HG03460 (cell line): ENCODE data around the gene BEST4.
"Not testable (repeated sequence)": the region's sequence is repeated elsewhere in the genome, so short reads cannot be mapped to it uniquely, and the experiment has no call there.

ENCODE experiments used
- ATAC-seq: cut with Tn5 transposase; IDR thresholded peaks from one replicate; pipeline ENCODE4 v1.9.1; 2021; ENCODE audit not compliant: unreplicated experiment

The BEST4 gene

DNA sequence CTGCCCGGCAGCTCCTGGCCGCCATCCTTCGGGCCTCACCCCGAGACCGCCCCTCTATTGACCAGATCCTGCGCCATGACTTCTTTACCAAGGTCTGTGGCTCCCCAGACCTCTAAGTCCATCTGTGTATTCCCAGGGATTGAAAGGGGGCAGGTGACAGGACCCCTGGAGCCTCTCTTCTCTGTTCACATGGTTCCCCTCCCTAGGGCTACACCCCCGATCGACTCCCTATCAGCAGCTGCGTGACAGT lies 15.0 kb upstream of the BEST4 start:
- ATAC-seq, result no peak

DNA sequence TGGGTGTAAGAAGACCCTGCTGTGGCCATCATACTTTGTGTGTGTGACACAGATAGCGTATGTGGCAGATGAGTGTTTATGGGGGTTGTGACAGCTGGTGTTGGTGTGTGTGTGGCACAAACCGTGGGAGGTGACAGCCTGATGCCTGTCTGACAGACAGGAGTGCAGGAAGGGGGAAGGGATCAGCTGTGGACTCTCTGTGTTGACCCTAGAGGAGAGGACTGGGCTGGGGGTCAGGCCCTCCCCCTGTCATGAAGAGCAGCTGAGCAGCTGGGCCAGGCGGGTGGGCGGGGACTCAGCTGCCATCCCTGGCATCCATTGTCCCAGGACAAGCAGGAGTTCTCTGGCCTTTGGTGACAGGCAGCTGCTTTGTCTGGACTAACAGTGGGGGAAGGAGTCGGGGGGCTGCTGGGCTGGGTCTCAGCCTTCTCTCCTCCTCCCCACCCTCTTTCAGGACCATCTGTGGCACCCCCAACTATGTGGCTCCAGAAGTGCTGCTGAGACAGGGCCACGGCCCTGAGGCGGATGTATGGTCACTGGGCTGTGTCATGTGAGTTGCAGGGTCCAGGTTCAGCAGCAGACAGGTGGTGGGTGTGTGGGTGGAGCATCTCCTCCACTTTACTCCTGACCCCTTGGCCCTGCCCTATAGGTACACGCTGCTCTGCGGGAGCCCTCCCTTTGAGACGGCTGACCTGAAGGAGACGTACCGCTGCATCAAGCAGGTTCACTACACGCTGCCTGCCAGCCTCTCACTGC lies 14.5 kb upstream of the BEST4 start:
- ATAC-seq, result no peak

DNA sequence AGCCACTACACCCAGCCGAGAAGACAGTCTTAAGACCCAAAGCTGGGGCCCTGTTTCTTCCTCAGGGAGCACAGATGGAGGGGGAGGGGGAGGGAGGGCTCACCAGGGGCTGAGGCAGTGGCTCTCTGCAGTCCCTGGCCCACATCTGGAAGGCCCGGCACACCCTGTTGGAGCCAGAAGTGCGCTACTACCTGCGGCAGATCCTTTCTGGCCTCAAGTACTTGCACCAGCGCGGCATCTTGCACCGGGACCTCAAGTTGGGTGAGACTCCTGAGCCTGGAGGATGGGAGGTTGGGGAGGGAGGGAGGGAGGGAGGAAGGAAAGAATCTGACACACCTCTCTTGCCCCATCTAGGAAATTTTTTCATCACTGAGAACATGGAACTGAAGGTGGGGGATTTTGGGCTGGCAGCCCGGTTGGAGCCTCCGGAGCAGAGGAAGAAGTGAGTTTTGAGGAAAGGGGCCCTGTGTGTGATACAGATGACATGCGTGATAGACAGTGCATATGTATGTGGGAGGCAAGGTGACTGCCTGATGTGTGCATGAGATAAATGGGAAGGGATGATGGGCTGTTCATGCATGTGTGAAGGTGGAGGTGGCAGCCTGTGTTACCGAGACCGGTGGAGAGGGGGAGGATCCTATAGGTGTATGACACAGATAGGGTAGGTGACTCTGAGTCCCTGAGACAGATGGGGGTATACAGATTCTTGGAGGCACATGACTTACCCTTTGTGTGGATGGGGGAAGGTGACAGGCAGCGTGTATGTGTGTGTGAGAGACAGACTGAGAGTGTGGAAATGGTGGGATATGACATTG lies 13.7 kb upstream of the BEST4 start:
- no peak for ATAC-seq

DNA sequence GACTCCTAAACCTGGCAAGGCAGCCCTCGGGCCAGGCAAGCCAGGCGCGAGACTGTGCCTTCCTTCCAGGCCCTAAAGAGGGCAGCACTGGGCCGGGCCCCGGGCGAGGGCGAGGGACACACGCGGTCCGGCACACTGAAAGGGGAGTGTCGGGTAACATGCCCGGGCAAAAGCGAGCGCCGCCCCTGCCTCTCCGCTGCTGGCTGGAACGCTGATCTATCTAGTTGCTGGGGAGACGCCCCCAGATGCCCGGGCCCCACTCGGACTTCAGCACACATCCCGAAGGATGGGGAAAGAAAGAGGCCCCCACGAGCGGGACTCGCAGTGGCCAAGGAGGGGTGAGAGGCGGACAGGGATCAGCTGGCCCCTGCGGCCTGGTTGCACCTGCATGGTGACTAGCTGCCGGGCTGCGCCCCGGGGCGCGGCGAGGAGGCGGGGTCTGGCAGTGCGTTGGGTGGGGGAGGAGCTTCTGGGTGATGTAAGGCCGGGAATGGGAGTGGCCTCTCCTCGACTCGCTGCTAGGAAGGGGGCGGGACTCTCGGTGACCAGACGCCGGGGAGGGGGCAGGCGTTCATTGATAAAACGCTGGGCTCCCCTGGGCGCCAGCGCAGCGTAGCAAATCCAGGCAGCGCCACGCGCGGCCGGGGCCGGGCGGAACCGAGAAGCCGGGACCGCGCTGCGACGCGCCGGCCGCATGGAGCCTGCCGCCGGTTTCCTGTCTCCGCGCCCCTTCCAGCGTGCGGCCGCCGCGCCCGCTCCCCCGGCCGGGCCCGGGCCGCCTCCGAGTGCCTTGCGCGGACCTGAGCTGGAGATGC lies 12.0 kb upstream of the BEST4 start, which contains the start of gene PLK3:
TSS of gene PLK3 (plus strand) at position 608 of the 815 bp plus-strand sequence. CDS start at position 695, 87 bp downstream.
- peak; percentile 85 for ATAC-seq

GRCh38 chr1:44798481-44799365 lies 10.8 kb upstream of the BEST4 start:
- no peak for ATAC-seq

DNA sequence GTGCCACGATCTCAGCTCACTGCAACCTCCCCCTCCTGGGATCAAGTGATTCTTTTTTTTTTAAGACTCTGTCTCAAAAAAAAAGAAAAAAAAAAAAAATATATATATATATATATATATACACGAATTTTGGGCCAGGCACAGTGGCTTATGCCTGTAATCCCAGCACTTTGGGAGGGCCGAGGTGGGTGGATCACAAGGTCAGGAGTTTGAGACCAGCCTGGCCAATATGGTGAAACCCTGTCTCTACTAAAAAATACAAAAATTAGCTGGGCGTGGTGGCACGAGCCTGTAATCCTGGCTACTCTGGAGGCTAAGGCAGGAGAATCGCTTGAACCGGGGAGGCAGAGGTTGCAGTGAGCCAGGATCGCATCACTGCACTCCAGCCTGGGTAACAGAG lies 9.9 kb upstream of the BEST4 start:
- not testable (repeated sequence) for ATAC-seq

DNA sequence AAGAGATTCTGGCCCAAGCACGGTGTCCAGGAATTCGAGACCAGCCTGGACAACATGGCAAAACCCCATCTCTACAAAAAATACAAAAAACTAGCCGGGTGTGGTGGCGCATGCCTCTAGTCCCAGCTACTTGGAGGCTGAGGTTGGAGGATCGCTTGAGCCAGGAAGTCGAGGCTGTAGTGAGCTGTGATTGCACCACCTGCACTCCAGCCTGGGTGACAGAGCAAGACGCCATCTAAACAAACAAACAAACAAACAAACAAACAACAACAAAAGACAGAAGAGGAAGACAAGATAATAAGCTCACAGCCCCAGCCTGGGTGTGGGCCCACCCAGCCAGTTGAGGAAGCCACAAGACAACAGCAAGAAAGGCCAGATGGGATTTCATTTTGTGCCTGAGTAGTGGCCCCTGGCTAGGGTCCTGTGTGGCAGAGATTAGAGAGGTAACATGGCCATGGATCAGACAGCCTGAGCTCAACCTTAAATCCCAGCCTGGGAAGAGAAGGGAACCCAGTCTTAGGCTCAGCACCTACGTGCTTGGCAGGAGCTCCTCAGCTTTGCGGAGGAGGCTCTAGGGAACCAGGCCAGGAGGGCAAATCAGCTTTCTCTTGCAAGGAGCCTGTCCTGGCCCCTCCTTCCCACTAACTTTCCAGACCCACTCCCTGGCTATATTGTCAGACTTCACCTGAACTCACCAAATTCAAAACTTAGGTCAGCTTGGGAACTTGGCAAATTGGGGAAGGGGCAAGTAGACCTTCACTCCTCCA lies 4.9 kb upstream of the BEST4 start:
- ATAC-seq, result no peak

GRCh38 chr1:44790968-44791801 lies 3.2 kb upstream of the BEST4 start:
- no peak for ATAC-seq

DNA sequence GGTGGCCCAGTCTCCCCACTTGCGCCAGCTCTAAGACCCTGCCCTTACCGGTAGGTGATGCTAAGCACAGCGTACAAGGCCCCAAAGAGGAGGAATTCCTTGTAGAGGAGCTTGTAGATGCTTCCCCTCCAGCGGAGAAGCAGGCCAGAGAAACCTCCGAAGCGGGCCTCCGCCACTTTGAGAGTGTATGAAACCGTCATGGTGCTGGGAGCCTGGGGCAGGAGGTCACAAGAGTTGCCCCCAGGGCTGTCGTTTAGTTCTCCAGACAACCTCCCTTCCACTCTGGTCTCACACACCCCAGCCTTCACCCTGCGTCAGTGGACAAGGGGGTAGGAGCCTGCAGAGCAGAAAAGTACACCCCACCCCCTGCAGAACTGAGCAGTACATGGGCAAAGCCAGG lies 464 bp downstream of the BEST4 start:
- ATAC-seq, result no peak

GRCh38 chr1:44786841-44787426 lies 1.0 kb downstream of the BEST4 start:
- ATAC-seq, result no peak

DNA sequence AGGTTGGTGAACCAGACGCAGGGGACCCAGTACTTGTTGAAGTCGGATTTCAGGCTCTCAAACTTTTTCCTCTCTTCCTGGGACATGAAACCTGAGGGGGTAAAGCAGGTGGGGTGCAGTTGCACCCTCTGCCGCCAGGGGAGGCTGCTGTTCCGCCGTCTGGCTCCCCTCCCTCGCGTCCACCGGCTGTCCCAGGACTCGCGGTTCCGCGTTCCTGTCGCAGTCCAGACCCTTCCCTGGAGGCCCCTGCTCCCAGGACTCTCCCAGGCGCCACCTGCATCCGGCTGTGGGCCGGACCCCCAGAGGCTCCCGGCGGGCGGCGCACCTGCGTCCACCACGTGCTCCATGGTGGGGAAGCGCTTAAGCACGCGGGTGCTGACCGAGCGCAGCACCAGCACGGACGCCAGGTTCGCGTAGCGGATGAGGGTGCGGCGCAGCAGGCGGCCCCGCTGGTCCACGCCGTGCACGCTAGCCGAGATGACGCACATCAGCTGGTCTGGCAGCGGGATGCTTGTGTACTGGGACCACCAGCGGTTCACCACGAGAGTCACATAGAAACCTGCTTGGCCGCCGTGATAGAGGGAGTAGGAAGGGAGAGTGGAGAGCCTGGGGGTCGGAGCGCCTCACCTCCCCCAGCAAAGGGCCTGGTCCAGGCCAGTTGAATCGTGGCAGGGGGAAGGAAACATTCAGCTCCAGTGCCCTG lies 1.7 kb downstream of the BEST4 start:
- no peak for ATAC-seq

DNA sequence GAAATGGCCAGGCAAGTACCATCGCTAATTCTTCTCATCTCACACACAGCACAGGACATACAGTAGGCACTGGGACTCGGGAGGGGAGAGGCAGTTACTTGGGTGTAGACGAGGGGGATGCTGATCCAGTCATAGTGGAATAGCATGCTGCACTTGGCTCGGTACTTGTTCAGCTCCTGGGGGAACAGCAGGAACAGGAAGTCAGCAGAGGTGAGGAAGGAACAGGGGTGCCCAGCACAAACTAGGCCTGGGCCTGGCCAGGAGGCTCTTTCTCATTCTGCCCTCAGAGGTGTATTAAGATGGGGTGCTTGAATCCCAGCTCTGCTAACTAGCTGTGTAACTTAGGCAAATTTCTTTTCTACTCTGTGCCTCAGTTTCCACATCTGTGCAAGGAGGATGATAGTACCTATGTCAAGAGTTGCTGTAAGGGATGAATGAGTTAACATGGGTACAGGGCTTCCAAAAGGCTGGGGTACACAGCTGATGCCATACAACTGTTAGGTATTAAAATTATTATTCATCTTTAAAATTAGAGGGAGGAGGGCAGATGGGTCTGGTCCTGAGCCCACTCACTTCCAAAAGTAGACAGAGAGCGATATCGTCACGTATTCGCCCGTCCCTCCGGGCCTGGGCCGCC lies 2.4 kb downstream of the BEST4 start:
- ATAC-seq, result no peak

GRCh38 chr1:44785029-44785380 lies 3.0 kb downstream of the BEST4 start:
- no peak for ATAC-seq

DNA sequence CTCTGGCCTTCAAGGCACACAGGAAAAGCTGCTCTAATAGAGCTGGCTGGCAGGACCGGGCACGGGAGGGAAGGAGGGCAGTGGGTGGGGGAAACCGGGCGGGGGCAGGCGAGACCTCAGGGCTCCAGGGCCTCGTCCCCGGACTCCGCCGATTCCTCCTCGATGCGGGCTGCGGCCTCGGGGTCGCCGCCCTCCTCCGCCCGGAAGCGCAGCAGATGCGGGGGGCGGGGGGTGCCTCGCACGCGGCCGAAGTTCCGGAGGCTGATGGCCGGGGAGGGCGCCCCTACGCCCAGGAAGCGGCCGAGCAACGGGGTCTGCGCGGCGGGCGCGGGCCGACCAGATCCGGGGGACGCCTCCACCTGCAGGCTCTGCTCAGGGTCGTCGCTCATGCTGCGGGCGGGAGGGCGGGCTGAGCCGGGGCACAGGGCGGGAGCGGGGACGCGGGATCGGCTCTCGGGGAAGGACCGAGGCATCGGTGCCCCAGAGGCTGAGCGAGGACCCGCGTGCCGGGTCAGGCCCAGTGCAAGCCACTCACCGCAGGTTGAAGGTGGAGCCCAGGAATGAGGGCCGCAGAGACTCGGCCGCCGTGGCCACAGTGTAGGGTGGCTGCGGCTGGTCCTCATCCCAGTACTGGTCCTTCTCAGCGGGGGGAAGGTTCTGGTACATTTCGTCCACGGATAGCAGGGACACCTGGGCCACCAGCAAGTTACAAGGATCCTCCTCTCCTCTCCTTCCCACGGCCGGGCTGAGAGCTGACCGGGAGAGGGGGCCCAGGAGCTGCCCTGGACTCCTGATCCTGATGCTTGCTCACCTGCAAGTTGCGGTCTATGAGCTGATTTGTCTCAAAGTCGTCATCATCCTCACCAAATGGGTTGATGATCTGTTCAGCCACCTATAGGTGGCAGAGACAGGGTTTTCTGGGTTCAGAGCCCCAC lies 3.6 kb downstream of the BEST4 start:
- no peak for ATAC-seq

- no peak for ATAC-seq
Observed at GRCh38 chr1:44783697-44784093, 4.3 kb downstream of the BEST4 start.

- ATAC-seq, result no peak
Observed at GRCh38 chr1:44780583-44781121, 7.3 kb downstream of the BEST4 start.
